ENCODE data around the gene PNPT1.
A peak's percentile ranks its signal among the peaks of the same experiment; 100 is the strongest.

The PNPT1 gene

DNA sequence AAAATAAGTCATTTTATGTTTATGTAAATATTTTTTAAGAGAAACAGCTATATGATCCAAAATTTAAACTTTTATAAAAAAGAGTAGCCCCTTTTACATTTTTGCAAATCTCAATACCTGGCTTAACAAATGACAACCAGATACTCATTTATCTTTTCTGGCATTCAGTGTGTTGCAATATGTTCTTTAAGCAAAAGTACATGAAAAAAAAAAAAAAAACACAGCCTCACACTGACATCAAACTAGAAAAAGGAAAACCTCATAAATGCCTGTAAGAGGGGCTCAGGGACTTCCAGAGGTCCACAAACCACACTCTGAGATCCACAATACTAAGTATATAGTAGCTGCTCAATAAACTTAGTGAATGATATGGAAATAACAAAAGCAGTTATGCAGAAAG, 98.1 kb downstream of the PNPT1 start:
- Histone ChIP-seq H3K27me3 (ENCODE audit: insufficient read depth, low read length) (no peaks in the 10 kb centered on the region), H3K27ac (ENCODE audit: low read depth, low read length) (no peak overlapping the region), H3K4me3 (ENCODE audit: low read length) (no peak overlapping the region), H3K36me3 (ENCODE audit: insufficient read depth, low read length) (peaks cover 42% of the 10 kb centered on the region), H3K4me1 (ENCODE audit: insufficient read depth, low read length) (no peaks in the 10 kb centered on the region; the same call in 1 of the 2 replicates), H3K9me3 (ENCODE audit: insufficient read depth, low read depth, low read length) (no peaks in the 10 kb centered on the region), H3K9ac (ENCODE audit: low read depth, low read length) (no peak overlapping the region)

DNA sequence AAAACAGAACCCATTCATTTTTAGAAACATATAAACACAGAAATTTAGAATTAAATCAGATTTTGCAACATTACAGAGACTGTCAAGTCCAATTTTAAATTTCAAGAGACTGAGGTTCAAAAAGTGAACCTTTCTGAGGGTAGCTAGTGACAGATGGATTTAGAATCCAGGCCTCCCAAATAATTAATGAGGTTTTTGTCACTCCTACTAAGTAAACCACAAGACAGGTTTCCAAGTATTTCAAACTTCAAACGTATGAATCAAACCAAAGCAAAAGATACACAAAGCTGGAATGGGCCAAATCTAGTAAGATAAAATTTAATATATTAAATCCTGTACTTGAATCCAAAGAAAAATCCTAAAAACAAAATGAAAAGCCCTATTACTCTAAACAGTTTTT, 101.5 kb downstream of the PNPT1 start:
- WGBS: 100% methylated on average over 1 of the region's 1 CpG

GRCh38 chr2:55590810-55591440, 102.7 kb downstream of the PNPT1 start:
- WGBS: 91% methylated on average over 3 of the region's 7 CpGs
- H3K9me3 ChIP-seq (ENCODE audit: insufficient read depth, low read depth, low read length): no peaks in the 10 kb centered on the region

More for the DNA sequence above, 101.5 kb downstream of the PNPT1 start:
- Histone ChIP-seq H3K27ac (ENCODE audit: low read depth, low read length) (no peak overlapping the region), H3K36me3 (ENCODE audit: insufficient read depth, low read length) (peaks cover 36% of the 10 kb centered on the region), H3K27me3 (ENCODE audit: insufficient read depth, low read length) (no peaks in the 10 kb centered on the region), H3K9ac (ENCODE audit: low read depth, low read length) (no peak overlapping the region), H3K4me3 (ENCODE audit: low read length) (no peak overlapping the region), H3K4me1 (ENCODE audit: insufficient read depth, low read length) (no peaks in the 10 kb centered on the region; the same call in 1 of the 2 replicates), H3K9me3 (ENCODE audit: insufficient read depth, low read depth, low read length) (no peaks in the 10 kb centered on the region)

DNA sequence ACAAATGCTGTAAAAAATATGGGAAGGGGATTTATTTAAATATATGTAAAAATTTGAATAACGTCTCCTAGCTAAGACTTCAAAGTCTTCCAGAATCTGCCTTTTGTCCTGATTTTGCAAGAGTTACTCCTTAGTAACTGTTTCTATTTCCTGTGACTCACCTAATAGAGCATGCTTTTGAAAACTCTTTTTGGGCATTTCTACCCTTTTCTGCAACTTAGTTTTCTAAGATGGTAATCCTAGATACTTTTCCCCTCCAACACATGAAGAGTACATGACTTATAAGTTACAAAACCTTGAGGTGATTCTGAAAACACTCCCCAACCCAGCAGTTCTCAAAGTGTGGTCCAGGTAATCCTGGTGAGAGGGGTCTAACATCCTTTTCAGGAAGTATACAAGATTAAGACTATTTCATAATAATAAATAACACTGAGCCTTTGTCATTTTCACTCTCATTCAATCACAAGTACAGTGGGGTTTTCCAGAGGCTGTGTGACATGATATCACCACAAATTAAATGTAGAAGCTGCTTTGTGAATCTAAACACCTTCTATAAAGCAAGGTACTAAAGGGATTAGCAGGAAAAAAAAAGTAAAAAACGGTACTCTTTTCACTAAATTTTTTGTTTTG, 108.1 kb downstream of the PNPT1 start:
- Histone ChIP-seq H3K27me3 (ENCODE audit: insufficient read depth, low read length) (no peaks in the 10 kb centered on the region), H3K9ac (ENCODE audit: low read depth, low read length) (no peak overlapping the region; the same call in 1 of the 2 replicates), H3K36me3 (ENCODE audit: insufficient read depth, low read length) (peaks cover 71% of the 10 kb centered on the region), H3K4me3 (ENCODE audit: low read length) (no peak overlapping the region), H3K27ac (ENCODE audit: low read depth, low read length) (peak overlapping the region; percentile 53), H3K4me1 (ENCODE audit: insufficient read depth, low read length) (peaks cover 14% of the 10 kb centered on the region), H3K9me3 (ENCODE audit: insufficient read depth, low read depth, low read length) (no peaks in the 10 kb centered on the region)
- 79% methylated on average over 1 of the region's 2 CpGs for WGBS

More at GRCh38 chr2:55590810-55591440, 102.7 kb downstream of the PNPT1 start:
- peaks cover 3% of the 10 kb centered on the region for H3K4me1 ChIP-seq (ENCODE audit: insufficient read depth, low read length)
- H3K27ac ChIP-seq (ENCODE audit: low read depth, low read length): no peak overlapping the region
- H3K9ac ChIP-seq (ENCODE audit: low read depth, low read length): no peak overlapping the region
- no peak overlapping the region for H3K4me3 ChIP-seq (ENCODE audit: low read length)
- H3K27me3 ChIP-seq (ENCODE audit: insufficient read depth, low read length): no peaks in the 10 kb centered on the region
- peaks cover 44% of the 10 kb centered on the region for H3K36me3 ChIP-seq (ENCODE audit: insufficient read depth, low read length)

Data from HUES64 (cell line).